Stimulated activated CD4-positive, alpha-beta T cell treated with anti-CD3 and anti-CD28 coated beads, Interleukin-12 subunit alpha, Interleukin-12 subunit beta, amount 100 ng/mL, for 24 hours (primary cell): ENCODE measurements around the gene ACAT2.
"Not testable (repeated sequence)": the region's sequence is repeated elsewhere in the genome, so short reads cannot be mapped to it uniquely, and the experiment has no call there.

ENCODE experiments used
- DNase-seq, 2 experiments: peaks; one replicate each; pipeline ENCODE4 v3.0.0-alpha.2; 2020; ENCODE audit warnings: low read depth in 2 of 2

Gene ACAT2

GRCh38 chr6:159813781-159814180 lies 51.9 kb downstream of the ACAT2 start:
- no peak for DNase-seq

- no peak for DNase-seq
Observed at GRCh38 chr6:159815410-159815809, 53.6 kb downstream of the ACAT2 start.

GRCh38 chr6:159816775-159817174 lies 54.9 kb downstream of the ACAT2 start:
- DNase-seq: not testable (repeated sequence)

- DNase-seq: no peak
Observed at GRCh38 chr6:159817951-159818739, 56.3 kb downstream of the ACAT2 start.

- DNase-seq: no peak
Observed at GRCh38 chr6:159819098-159819497, 57.3 kb downstream of the ACAT2 start.

GRCh38 chr6:159819932-159820640 lies 58.2 kb downstream of the ACAT2 start:
- DNase-seq: peak in 1 of 2 experiments; percentile 17

- DNase-seq: no peak
Observed at GRCh38 chr6:159821122-159821521, 59.3 kb downstream of the ACAT2 start.

GRCh38 chr6:159821726-159822125 lies 59.9 kb downstream of the ACAT2 start:
- DNase-seq: no peak

- no peak for DNase-seq
Observed at GRCh38 chr6:159823953-159824352, 62.1 kb downstream of the ACAT2 start.

- not testable (repeated sequence) for DNase-seq
Observed at GRCh38 chr6:159824690-159825089, 62.8 kb downstream of the ACAT2 start.

- no peak for DNase-seq
Observed at GRCh38 chr6:159826004-159826403, 64.2 kb downstream of the ACAT2 start.

- DNase-seq: no peak
Observed at GRCh38 chr6:159826968-159827647, 65.3 kb downstream of the ACAT2 start.

- no peak for DNase-seq
Observed at GRCh38 chr6:159828074-159828473, 66.2 kb downstream of the ACAT2 start.
